Subcutaneous abdominal adipose tissue (tissue), 5 donors: ENCODE results near the gene SLC5A9.

Source experiments
- H3K27ac ChIP-seq: one replicate; pipeline ENCODE4 v1.7.0; 2013; ENCODE audit warnings: low read depth, mild to moderate bottlenecking, inconsistent platforms, low read length, moderate library complexity
- H3K27me3 ChIP-seq, 5 donors: one replicate each; pipeline ENCODE4 v1.7.0; 2013; ENCODE audit warnings: low read length in 5 of 5, inconsistent platforms in 1 of 5; ENCODE audit not compliant: control insufficient read depth in 5 of 5, insufficient read depth in 4 of 5
- H3K36me3 ChIP-seq, 5 donors: one replicate each; pipeline ENCODE4 v1.7.0; 2013; ENCODE audit warnings: low read length in 5 of 5; ENCODE audit not compliant: control insufficient read depth in 5 of 5, insufficient read depth in 5 of 5
- H3K4me1 ChIP-seq, 5 donors: one replicate each; pipeline ENCODE4 v1.7.0; 2013; ENCODE audit warnings: low read length in 5 of 5, mild to moderate bottlenecking in 3 of 5, moderate library complexity in 1 of 5; ENCODE audit not compliant: control insufficient read depth in 5 of 5, insufficient read depth in 5 of 5
- H3K4me3 ChIP-seq, 5 donors: one replicate each; pipeline ENCODE4 v1.7.0; 2013; ENCODE audit warnings: low read length in 5 of 5, low read depth in 1 of 5
- H3K9ac ChIP-seq, 5 donors: one replicate each; pipeline ENCODE4 v1.7.0; 2013; ENCODE audit warnings: low read length in 5 of 5, mild to moderate bottlenecking in 4 of 5, moderate library complexity in 3 of 5
- H3K9me3 ChIP-seq, 5 donors: one replicate each; pipeline ENCODE4 v1.7.0; 2013; ENCODE audit warnings: low read length in 5 of 5; ENCODE audit not compliant: control insufficient read depth in 5 of 5
- donor health status: healthy.
- donor health status: healthy.
- donor health status: healthy.
- donor health status: healthy.
- donor health status: healthy.

Gene SLC5A9

GRCh38 chr1:48221657-48222056 is 859 bp upstream of the SLC5A9 start:
- Histone ChIP-seq H3K27me3 (peaks cover 0 to 3% (median 0%) of the 10 kb centered on the region in 5 donors), H3K4me1 (no peaks in the 10 kb centered on the region), H3K4me3 (no peak overlapping the region), H3K36me3 (no peaks in the 10 kb centered on the region), H3K9ac (no peak overlapping the region), H3K27ac (no peak overlapping the region), H3K9me3 (no peaks in the 10 kb centered on the region)

DNA sequence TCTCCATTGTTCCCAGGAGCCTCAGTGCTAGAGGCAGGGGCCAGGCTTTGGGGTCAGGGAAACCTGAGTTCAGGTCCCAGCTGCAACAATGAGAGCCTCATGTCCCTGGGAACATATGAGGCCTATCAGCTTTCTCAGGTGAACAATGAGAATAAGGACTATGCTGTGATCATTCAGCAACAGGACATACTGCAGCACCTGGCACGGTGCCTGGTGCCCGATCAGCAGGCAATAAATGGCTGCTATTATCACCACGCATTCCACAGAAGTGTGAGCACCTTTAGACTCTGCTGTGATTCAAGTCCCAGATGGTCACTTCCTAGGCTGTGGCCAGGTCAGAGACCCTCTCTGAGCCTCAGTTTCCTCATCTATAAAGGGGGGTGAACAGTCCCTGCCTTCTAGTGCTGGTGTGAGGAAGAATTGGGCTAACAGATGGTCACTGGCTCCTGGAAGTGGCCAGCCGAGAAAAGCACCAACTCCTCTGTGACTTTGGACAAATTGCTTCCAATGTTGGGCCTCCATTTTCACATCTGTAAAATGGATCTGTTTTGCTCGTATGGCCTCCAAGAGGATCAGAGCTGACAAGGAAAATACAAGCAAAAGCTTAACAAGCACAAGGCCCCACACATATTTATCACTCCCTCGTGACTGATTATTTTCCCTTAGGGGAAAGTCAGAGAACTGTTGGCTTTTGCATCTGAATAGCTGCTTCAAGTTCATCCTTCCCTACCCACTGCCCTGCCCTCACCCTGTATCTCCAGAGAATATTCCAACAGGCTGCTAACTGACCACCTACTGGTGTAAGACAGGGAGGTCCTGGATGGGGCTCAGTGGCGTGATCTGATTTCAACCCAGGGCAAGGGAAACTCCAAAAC is 1.1 kb downstream of the SLC5A9 start:
- Histone ChIP-seq H3K27me3 (peaks cover 0 to 3% (median 0%) of the 10 kb centered on the region in 5 donors), H3K27ac (no peak overlapping the region), H3K9me3 (no peaks in the 10 kb centered on the region), H3K4me3 (no peak overlapping the region), H3K36me3 (no peaks in the 10 kb centered on the region), H3K4me1 (peaks cover 0 to 13% (median 0%) of the 10 kb centered on the region in 5 donors), H3K9ac (no peak overlapping the region)

DNA sequence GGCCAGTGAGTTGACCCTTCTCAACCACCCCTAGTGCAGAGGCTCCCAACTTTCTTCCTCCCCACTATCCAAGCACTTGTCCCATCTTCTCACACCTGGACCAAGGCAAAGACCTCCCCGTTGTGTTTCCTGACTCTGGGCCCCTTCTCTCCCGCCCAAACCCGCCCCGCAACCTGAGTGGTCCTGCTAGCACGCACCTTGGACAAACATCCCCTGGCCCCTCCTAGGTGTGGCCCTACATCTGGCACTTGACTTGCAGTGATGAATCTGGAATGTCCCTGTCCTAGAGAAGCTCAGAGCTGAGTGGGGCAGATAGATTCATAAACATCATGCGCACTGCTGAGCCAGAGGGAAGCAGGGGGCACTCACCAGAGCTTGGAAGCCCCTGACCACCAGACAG is 2.3 kb downstream of the SLC5A9 start:
- Histone ChIP-seq H3K9me3 (no peaks in the 10 kb centered on the region), H3K36me3 (no peaks in the 10 kb centered on the region), H3K9ac (no peak overlapping the region), H3K4me1 (peaks cover 0 to 13% (median 0%) of the 10 kb centered on the region in 5 donors), H3K27ac (no peak overlapping the region), H3K4me3 (no peak overlapping the region), H3K27me3 (peaks cover 0 to 3% (median 0%) of the 10 kb centered on the region in 5 donors)

DNA sequence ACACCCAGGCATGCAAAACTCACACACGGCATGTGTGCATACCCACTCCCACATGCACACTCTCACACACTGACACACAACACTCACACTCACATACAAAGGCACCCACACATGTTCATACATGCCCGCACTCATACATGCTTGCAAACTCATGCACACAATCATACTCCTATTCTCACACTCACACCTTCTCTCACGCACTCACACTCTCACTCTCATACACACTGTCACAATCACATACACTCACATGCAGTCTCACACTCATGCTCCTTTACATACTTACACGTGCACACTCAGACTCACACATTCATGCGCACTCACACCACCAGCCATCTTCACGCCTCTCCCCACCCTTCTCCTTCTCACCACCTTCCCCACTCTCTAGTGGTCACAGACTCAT is 3.1 kb downstream of the SLC5A9 start:
- Histone ChIP-seq H3K27ac (no peak overlapping the region), H3K9me3 (no peaks in the 10 kb centered on the region), H3K27me3 (peaks cover 0 to 5% (median 0%) of the 10 kb centered on the region in 5 donors), H3K4me1 (peaks cover 0 to 13% (median 0%) of the 10 kb centered on the region in 5 donors), H3K9ac (no peak overlapping the region), H3K36me3 (no peaks in the 10 kb centered on the region), H3K4me3 (no peak overlapping the region)

GRCh38 chr1:48227165-48228013 is 4.9 kb downstream of the SLC5A9 start:
- no peak overlapping the region for H3K27ac ChIP-seq
- no peaks in the 10 kb centered on the region for H3K36me3 ChIP-seq
- H3K4me1 ChIP-seq: peaks cover 0 to 13% (median 0%) of the 10 kb centered on the region in 5 donors

DNA sequence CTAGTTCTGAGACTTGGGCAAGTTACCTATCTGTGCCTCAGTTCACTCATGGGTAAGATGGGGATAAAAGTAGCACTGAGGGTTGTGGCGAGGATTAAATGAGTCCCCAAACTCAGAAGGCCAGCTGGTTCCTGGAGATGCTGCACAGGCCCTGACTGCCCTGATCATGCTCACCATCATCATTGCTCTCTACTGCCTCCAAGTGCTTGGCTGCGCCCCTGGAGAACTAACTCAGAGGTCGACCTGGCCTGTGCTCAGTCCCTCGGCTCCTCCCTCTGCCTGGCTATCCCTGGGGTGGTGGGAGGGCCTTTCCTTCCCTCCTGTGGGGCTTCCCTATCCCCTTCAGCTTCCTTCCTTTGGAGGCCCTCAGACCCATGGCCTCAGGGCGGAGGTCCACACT is 5.6 kb downstream of the SLC5A9 start:
- H3K9ac ChIP-seq: no peak overlapping the region
- H3K9me3 ChIP-seq: no peaks in the 10 kb centered on the region
- H3K27ac ChIP-seq: no peak overlapping the region
- no peaks in the 10 kb centered on the region for H3K36me3 ChIP-seq
- peaks cover 0 to 6% (median 0%) of the 10 kb centered on the region in 5 donors for H3K27me3 ChIP-seq
- peaks cover 0 to 13% (median 0%) of the 10 kb centered on the region in 5 donors for H3K4me1 ChIP-seq
- H3K4me3 ChIP-seq: no peak overlapping the region

More at GRCh38 chr1:48227165-48228013, 4.9 kb downstream of the SLC5A9 start:
- Histone ChIP-seq H3K27me3 (peaks cover 0 to 6% (median 0%) of the 10 kb centered on the region in 5 donors), H3K9ac (no peak overlapping the region), H3K9me3 (no peaks in the 10 kb centered on the region), H3K4me3 (no peak overlapping the region)

- Histone ChIP-seq H3K9ac (no peak overlapping the region), H3K36me3 (no peaks in the 10 kb centered on the region), H3K4me1 (peaks cover 0 to 13% (median 2%) of the 10 kb centered on the region in 5 donors), H3K4me3 (no peak overlapping the region), H3K27me3 (peaks cover 0 to 6% (median 0%) of the 10 kb centered on the region in 5 donors), H3K27ac (no peak overlapping the region), H3K9me3 (no peaks in the 10 kb centered on the region)
Measured at GRCh38 chr1:48229317-48229716, 6.8 kb downstream of the SLC5A9 start.

DNA sequence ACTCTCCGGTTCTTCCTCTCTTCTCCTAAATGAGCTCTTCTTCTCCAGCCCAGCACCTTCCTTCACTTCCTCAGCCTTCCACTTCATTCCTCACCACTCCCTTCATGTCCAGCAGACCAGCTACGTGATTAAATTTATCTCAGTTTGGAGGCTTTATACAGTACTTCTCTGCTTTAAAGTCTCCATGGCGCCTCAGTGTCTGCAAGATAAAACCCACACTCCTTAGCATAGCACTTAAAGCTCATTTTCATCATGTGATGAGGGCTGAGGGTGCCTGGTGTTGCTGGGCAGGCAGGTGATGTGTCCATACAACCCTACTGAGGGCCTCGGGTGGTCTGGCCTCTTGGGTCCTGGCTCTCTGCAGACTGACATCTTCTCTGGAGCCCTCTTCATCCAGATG is 7.7 kb downstream of the SLC5A9 start:
- no peak overlapping the region for H3K4me3 ChIP-seq
- peaks cover 0 to 13% (median 2%) of the 10 kb centered on the region in 5 donors for H3K4me1 ChIP-seq
- H3K36me3 ChIP-seq: no peaks in the 10 kb centered on the region
- no peak overlapping the region for H3K27ac ChIP-seq
- H3K9me3 ChIP-seq: no peaks in the 10 kb centered on the region
- peaks cover 0 to 6% (median 0%) of the 10 kb centered on the region in 5 donors for H3K27me3 ChIP-seq
- no peak overlapping the region for H3K9ac ChIP-seq

- H3K27ac ChIP-seq: no peak overlapping the region
- H3K4me1 ChIP-seq: peaks cover 0 to 8% (median 2%) of the 10 kb centered on the region in 5 donors
- H3K27me3 ChIP-seq: peaks cover 0 to 6% (median 0%) of the 10 kb centered on the region in 5 donors
- no peaks in the 10 kb centered on the region for H3K36me3 ChIP-seq
- H3K4me3 ChIP-seq: no peak overlapping the region
- no peaks in the 10 kb centered on the region for H3K9me3 ChIP-seq
- H3K9ac ChIP-seq: no peak overlapping the region
Measured at GRCh38 chr1:48232722-48233121, 10.2 kb downstream of the SLC5A9 start.
